MM.1S (cell line): ENCODE results near the gene DCUN1D3.

Experiments used
- DNase-seq: peaks from one replicate; pipeline ENCODE4 v3.0.0-alpha.2; 2015
- H2AFZ ChIP-seq: fragments of 300-600 bp; sonication (generic); 2 replicates; pipeline ENCODE4 v1.6.0; 2016; ENCODE audit warnings: antibody characterized with exemption, low read length
- H3F3A ChIP-seq: fragments of 300-600 bp; sonication (generic); 2 replicates; pipeline ENCODE4 v1.6.1; 2016; ENCODE audit warnings: mild to moderate bottlenecking, antibody characterized with exemption, low read length, moderate library complexity, mixed read lengths; ENCODE audit not compliant: insufficient read depth
- H3K27ac ChIP-seq: fragments of 300-600 bp; sonication (generic); 2 replicates; pipeline ENCODE4 v1.5.1; 2016; ENCODE audit warnings: mild to moderate bottlenecking, low read length
- H3K27me3 ChIP-seq: fragments of 300-600 bp; sonication (generic); replicated peaks from 2 replicates; pipeline ENCODE4 v1.6.0; 2016; ENCODE audit warnings: low read length; ENCODE audit not compliant: insufficient read depth
- H3K36me3 ChIP-seq: fragments of 300-600 bp; sonication (generic); replicated peaks from 2 replicates; pipeline ENCODE4 v1.6.1; 2016; ENCODE audit warnings: mild to moderate bottlenecking, low read length, mixed read lengths; ENCODE audit not compliant: insufficient read depth
- H3K4me1 ChIP-seq: fragments of 300-600 bp; sonication (generic); 2 replicates; pipeline ENCODE4 v1.6.1; 2016; ENCODE audit warnings: low read length, mixed read lengths
- H3K4me2 ChIP-seq: fragments of 300-600 bp; sonication (generic); 2 replicates; pipeline ENCODE4 v1.6.0; 2016; ENCODE audit warnings: low read depth, low read length
- H3K4me3 ChIP-seq: fragments of 300-600 bp; sonication (generic); 2 replicates; pipeline ENCODE4 v1.5.1; 2016; ENCODE audit warnings: low read length, mixed read lengths
- H3K79me2 ChIP-seq: fragments of 300-600 bp; sonication (generic); 2 replicates; pipeline ENCODE4 v1.6.1; 2016; ENCODE audit warnings: mixed run types, low read length, mixed read lengths
- H3K9ac ChIP-seq: fragments of 300-600 bp; sonication (generic); 2 replicates; pipeline ENCODE4 v1.6.1; 2016; ENCODE audit warnings: low read length, mixed read lengths
- H3K9me2 ChIP-seq: fragments of 300-600 bp; sonication (generic); replicated peaks from 2 replicates; pipeline ENCODE4 v1.6.1; 2016; ENCODE audit warnings: mild to moderate bottlenecking, low read length, mixed read lengths; ENCODE audit not compliant: insufficient read depth
- H3K9me3 ChIP-seq: fragments of 300-600 bp; sonication (generic); replicated peaks from 2 replicates; pipeline ENCODE4 v1.6.1; 2016; ENCODE audit warnings: mild to moderate bottlenecking, low read length, mixed read lengths; ENCODE audit not compliant: insufficient read depth
- H4K20me1 ChIP-seq: fragments of 300-600 bp; sonication (generic); 2 replicates; pipeline ENCODE4 v1.6.1; 2016; ENCODE audit warnings: mild to moderate bottlenecking, low read length, moderate library complexity, mixed read lengths; ENCODE audit not compliant: insufficient read depth
- CTCF ChIP-seq: fragments of 300-600 bp; sonication (generic); IDR thresholded peaks from 2 replicates; pipeline ENCODE4 v1.5.1; 2016; ENCODE audit warnings: antibody characterized with exemption, low read length, mixed read lengths
- EZH2 ChIP-seq: fragments of 300-600 bp; sonication (generic); optimal IDR thresholded peaks from 2 replicates; pipeline ENCODE3; 2017; ENCODE audit warnings: low read depth, mild to moderate bottlenecking, antibody characterized with exemption, low read length, mixed read lengths
- EZH2phosphoT487 ChIP-seq: fragments of 300-600 bp; sonication (generic); IDR thresholded peaks from 2 replicates; pipeline ENCODE4 v1.6.1; 2018; ENCODE audit warnings: antibody characterized with exemption, low read length

DCUN1D3 gene

DNA sequence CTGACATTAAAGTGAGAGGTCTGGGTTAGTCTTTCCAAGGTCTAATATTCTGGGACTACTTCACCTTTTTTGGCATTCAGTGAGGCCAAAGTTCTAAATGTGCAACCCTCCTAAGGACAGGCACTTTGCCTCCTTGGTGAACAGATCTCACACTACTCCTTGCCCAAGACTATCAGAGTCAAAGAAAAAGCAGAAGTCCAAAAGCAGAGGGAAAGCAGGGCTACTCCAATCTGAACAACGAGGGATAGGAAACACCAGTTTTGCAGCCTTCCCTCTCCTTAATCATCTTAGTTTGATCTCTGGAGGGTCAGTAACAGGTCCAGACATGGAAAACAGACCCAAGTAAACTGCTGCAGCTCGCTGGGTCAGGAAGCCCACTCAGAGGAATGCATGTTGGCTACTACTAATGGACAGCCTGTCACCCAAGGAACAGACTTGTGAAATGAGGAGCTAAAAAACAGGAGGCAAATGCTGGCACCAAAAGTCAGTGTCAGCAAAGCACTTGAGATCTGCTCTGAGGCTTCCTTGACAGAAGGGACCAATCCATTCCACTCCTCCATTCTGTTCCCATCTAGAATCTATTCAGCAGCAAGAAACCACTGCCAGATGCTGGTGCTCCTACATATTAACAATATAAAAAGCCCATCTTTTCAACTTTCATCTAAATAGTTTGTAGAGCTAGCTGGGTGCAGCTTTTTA is 29.9 kb downstream of the DCUN1D3 start:
- no peaks in the 10 kb centered on the region for H3K27me3 ChIP-seq
- H3K79me2 ChIP-seq = peaks cover 22% of the 10 kb centered on the region
- H3K4me3 ChIP-seq = no peak overlapping the region
- H3F3A ChIP-seq = peaks cover 22% of the 10 kb centered on the region
- H3K4me2 ChIP-seq = no peak overlapping the region
- H3K4me1 ChIP-seq = peaks cover 26% of the 10 kb centered on the region
- no peak for DNase-seq
- TF ChIP-seq EZH2 (no peak), EZH2phosphoT487 (no peak), CTCF (no peak)
- H2AFZ ChIP-seq = no peak overlapping the region
- no peaks in the 10 kb centered on the region for H3K9me2 ChIP-seq
- H3K36me3 ChIP-seq = no peaks in the 10 kb centered on the region
- H3K9ac ChIP-seq = no peak overlapping the region
- no peaks in the 10 kb centered on the region for H3K9me3 ChIP-seq
- H3K27ac ChIP-seq = no peak overlapping the region
- peaks cover 12% of the 10 kb centered on the region for H4K20me1 ChIP-seq

GRCh38 chr16:20868890-20869289 is 31.3 kb downstream of the DCUN1D3 start:
- peaks cover 9% of the 10 kb centered on the region for H4K20me1 ChIP-seq
- DNase-seq = no peak
- H3K4me2 ChIP-seq = no peak overlapping the region
- no peaks in the 10 kb centered on the region for H3K27me3 ChIP-seq
- H3K9ac ChIP-seq = no peak overlapping the region
- H3K4me3 ChIP-seq = no peak overlapping the region
- peaks cover 8% of the 10 kb centered on the region; the same call in 1 of the 2 replicates for H3F3A ChIP-seq
- no peaks in the 10 kb centered on the region for H3K36me3 ChIP-seq
- H3K9me3 ChIP-seq = no peaks in the 10 kb centered on the region
- TF ChIP-seq EZH2 (no peak), EZH2phosphoT487 (no peak), CTCF (no peak)
- peaks cover 22% of the 10 kb centered on the region for H3K79me2 ChIP-seq
- peaks cover 15% of the 10 kb centered on the region for H3K4me1 ChIP-seq
- no peak overlapping the region for H2AFZ ChIP-seq
- H3K9me2 ChIP-seq = no peaks in the 10 kb centered on the region
- no peak overlapping the region for H3K27ac ChIP-seq

DNA sequence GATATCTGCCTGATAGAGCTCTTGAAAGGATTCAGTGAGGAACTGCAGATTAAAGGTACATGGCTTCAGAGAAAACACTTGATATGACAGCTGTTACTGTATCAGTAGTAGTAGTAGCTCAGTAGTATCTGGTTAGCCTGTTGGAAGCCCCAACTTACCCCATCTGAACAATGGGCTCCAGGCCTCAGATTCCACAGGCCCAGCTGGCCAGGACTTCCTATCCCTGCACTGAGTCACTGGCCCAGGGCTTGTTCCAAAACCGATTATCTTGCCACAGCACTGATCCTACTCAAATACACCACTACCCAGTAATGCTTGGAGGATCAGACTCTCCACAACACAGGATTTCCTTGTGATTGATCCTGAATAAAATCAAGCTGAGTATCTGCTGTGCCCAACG is 32.6 kb downstream of the DCUN1D3 start:
- Histone ChIP-seq H3K9ac (no peak overlapping the region), H3K4me2 (no peak overlapping the region), H3K27me3 (no peaks in the 10 kb centered on the region), H2AFZ (no peak overlapping the region), H3K79me2 (peaks cover 13% of the 10 kb centered on the region; the same call in 1 of the 2 replicates), H4K20me1 (no peaks in the 10 kb centered on the region), H3K9me2 (no peaks in the 10 kb centered on the region), H3K9me3 (no peaks in the 10 kb centered on the region), H3K4me1 (peaks cover 4% of the 10 kb centered on the region; the same call in 1 of the 2 replicates), H3K36me3 (no peaks in the 10 kb centered on the region), H3K4me3 (no peak overlapping the region), H3F3A (no peaks in the 10 kb centered on the region), H3K27ac (no peak overlapping the region)
- TF ChIP-seq CTCF = no peak
- no peak for DNase-seq
